Left ventricle myocardium superior (tissue), 1 donor: ENCODE results near the gene TMED1. TPM values are rescaled to one million over a fixed set of nuclear protein-coding genes. Genes with fewer than 3 reads are reported as not detected.
"Not testable (repeated sequence)": the region's sequence is repeated elsewhere in the genome, so short reads cannot be mapped to it uniquely, and the experiment has no call there.

Source experiments
- ATAC-seq: fragments of 200-7000 bp; cut with Tn5 transposase; one replicate; pipeline ENCODE4 v1.9.1; 2020; ENCODE audit warnings: mild to moderate bottlenecking, moderate library complexity
- DNase-seq: peaks from one replicate; pipeline ENCODE4 v3.0.0-alpha.2; 2020
- intact Hi-C: fragments of 100-400 bp; cut with micrococcal nuclease; formaldehyde crosslinking; loops from one replicate; pipeline ENCODE4 v1.11.0; 2022
- long read RNA-seq: library from polyadenylated mRNA; unstranded; transcript quantifications from one replicate; pipeline ENCODE4 v2.0.0, GENCODE V29; 2021
- total RNA-seq: library from RNA; stranded (reverse); fragmentation: NEBNext Ultra II Directional; extraction: Animal tissue kit (Norgen Biotek cat#: 25700); gene quantifications from one replicate; pipeline ENCODE4 v1.2.1, GENCODE V29; 2021
- donor health status: DM: no; HTN: yes; CAD: no; lungs with severe emphysema.

Gene TMED1, protein sequence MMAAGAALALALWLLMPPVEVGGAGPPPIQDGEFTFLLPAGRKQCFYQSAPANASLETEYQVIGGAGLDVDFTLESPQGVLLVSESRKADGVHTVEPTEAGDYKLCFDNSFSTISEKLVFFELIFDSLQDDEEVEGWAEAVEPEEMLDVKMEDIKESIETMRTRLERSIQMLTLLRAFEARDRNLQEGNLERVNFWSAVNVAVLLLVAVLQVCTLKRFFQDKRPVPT
- 29.8 TPM for total RNA-seq
- long read RNA-seq, transcript TMED1-201 (4 exons, 1,340 nt), result major isoform, 52 of 61 reads
- long read RNA-seq, partial matches to known transcripts, result 9 of 61 reads
- long read RNA-seq, other reads (novel, unspliced or antisense), result 0 of 61 reads

- DNase-seq, result peak; percentile 99
- peak; percentile 91 for ATAC-seq
- intact Hi-C loops, result no loop called here
These were observed at the start of gene TMED1 for GRCh38 chr19:10835754-10836478. Gene TMED1 (minus strand): TSS chr19:10836212. CDS start chr19:10836191, 21 bp downstream.

- DNase-seq (no peak), ATAC-seq (no peak)
- intact Hi-C loops, result no loop called here
These were observed 49.5 kb upstream of the TMED1 start for GRCh38 chr19:10885201-10886169.

DNA sequence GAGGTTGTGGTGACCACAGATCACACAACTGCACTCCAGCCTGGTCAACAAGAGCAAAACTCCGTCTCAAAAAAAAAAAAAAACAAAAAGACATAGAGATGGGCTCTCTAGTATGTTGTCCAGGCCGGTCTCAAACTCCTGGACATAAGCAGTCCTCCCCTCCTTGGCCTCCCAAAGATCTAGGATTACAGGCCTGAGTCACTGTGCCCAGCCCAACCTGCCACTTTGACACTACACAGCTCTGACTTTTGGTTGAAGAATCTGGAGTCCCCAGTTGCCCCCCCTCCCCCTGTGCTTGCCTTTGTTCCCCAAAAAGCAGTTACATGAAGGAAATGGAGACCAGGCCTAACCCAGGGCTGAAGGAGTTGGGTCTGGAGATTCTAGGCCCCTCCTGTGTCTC is 48.3 kb upstream of the TMED1 start:
- ATAC-seq, result no peak

DNA sequence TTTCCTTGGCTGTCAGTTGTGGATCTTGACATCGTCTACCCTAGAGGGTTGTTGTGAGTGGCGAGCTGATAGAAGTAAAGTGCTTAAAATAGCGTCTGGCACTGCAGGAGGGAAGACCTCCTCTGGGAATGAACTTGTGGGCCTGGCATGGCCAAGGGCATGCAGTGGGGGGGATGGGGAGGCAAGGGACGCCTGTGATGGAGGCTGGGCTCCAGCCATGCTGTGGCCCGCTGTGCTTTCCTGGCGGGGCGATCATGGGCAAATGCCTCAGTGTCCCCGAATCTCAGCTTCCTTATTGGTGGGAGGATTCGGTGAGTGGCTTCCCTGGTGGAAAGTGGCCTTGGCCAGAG is 46.1 kb upstream of the TMED1 start:
- peak; percentile 72 for DNase-seq
- intact Hi-C loops, result no loop called here
- ATAC-seq, result peak; percentile 86

More for the DNA sequence above, 48.3 kb upstream of the TMED1 start:
- DNase-seq, result no peak
- intact Hi-C loops, result no loop called here

DNA sequence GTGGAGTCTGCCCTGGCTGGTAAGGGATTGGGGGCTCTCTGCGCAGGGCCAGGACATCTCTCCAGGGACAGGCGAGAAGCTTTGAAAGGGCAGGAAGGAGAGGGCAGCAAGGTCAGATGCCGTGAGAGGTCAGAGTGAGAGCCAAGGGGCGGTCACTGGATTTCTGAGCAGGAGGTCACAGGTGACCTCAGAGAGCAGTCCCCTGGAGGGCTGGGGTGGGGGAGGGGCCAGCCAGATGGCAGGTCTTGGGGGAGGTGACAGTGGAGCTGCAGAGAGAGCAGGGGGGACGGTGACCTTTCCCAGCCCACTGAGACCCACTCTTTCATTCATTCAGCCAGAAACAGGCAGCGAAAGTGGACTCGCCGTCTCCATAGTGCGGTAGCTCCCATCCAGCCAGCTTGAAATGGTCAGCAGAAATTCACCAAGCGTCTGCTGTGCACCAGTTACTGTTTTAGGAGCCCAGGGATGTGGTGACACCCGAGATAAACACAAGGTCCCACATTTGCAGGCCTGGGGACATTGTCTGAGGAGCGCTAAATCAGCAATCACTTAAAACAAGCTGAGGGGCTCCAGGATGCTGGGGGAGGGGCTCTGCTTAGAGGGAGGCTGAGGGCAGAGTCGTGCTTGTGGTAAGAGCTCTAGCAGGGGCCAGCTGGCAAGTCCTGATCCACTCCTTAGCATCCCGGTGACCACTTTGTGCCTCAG is 45.5 kb upstream of the TMED1 start:
- intact Hi-C loops, result no loop called here
- no peak for DNase-seq
- ATAC-seq, result peak; percentile 6

DNA sequence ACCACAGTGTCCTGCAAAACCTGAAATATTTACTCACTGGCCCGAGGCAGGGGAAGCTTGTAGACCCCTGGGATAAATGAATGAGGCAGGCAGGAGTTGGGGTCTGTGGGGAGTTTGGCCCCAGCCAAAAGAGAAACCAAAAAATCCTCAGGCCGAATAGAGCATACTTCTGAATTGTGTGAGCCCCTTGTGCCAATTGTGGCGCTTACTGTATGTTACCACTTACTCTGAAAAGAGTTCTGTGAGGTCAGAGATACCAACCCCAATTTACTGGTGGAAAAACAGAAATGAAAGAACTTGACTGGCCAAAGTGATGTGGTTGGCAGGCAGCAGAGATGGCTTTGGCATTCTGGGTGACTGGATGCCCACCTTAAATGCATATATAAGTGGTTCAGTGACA is 42.2 kb upstream of the TMED1 start:
- DNase-seq (no peak), ATAC-seq (no peak)
- intact Hi-C loops, result no loop called here

GRCh38 chr19:10877608-10878007 is 41.6 kb upstream of the TMED1 start:
- intact Hi-C loops, ATAC-seq, DNase-seq: not testable (repeated sequence)

DNA sequence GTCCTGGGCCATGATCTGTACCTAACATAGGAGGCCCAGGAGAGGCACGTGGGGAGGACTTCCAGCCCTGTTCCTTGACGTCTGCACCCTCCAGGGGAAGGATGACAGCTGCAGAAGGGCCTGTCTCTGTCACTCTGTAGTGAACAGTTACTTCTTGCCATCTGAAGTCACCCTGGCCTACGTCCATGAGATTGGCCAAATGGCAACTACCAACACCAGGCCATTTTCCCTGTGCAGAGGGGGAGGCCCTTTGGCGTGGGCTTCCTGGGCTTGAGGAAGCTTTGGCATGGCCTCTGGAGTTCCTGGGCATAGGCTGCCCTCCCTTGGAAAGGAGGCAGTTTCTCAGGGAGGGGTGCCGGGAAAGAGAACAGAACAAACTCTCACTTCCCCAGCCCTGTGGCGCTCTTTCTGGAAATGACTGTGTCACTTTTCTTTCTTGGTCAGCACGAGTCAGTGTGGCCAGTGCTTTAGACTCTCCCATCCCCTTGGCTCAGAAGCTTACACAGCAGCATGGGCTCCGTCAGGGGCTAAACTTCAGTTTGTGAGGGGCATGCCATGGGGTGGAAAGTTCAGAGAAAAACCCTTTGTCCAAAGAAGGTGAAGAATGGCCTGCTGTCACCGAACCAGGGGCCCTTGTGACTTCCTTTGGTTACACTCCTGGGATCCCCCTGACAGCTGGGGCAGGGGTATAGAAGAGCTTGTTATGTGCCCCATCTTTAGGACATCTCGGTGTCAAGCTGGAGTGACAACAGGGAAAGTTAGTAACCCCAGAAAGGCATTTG is 40.6 kb upstream of the TMED1 start:
- intact Hi-C loops, result no loop called here
- DNase-seq (peak; percentile 51), ATAC-seq (peak; percentile 65)

- no peak for DNase-seq
- ATAC-seq, result no peak
- intact Hi-C loops, result no loop called here
These were observed 38.0 kb upstream of the TMED1 start for GRCh38 chr19:10874024-10874423.

DNA sequence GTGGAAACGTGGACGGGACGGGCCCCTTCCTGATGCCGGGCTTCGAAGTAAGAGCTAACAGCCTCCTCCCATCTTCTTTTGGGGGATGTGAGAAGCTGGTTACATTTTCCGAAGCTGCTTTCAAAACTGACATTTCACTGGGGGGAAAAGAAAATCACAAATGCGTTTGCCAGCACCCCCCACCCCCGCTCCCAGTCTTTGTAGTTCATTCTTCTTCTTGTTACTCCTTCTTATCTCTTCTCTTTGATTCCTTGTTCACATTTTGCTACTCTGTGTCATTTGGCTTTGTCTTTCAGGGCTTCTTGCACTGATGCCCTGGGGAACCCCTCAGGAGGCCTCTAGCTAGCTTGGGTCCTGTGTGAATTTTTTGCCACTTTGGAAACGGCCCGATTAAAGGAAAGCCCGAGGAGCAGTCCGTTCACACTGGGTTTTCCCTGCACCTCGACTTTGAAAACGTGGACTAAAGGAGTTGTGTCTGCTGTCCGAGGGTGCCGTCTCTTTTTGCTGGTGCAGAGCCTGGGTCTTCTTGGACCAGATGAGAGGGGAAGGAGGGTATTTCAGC is 36.6 kb upstream of the TMED1 start:
- ATAC-seq (no peak), DNase-seq (no peak)
- intact Hi-C loops, result no loop called here

GRCh38 chr19:10871711-10872545 is 35.9 kb upstream of the TMED1 start:
- intact Hi-C loops, result no loop called here
- DNase-seq, result peak; percentile 71
- peak; percentile 0 for ATAC-seq

- ATAC-seq (peak; percentile 94), DNase-seq (peak; percentile 100)
- intact Hi-C loops, result no loop called here
These were observed 35.1 kb upstream of the TMED1 start, which contains the start of gene CARM1 for GRCh38 chr19:10870955-10871603. Gene CARM1 (plus strand): TSS chr19:10871553. CDS start chr19:10871703, 150 bp downstream.

DNA sequence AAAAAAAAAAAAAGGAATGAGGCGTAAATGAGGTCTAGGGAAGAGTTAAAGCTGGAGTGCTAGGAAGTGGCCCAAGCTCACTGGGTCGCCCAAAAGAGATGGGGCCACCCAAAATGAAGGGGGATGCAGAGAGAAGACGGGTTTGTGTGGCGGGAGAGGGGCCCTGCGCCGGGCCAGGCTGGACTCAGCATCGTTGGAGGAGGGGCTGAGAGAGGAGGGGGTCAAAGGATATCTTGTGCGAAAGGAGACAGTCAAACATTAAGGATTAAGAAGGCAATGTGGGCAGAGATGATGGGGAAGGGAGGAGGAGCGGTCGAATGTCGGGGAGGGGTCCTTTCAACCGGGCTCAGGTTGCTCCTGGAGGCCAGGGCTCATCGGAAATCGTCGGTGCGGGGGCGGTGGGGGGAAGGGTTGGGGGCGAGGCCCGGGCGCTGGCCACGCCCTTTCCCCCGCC is 34.5 kb upstream of the TMED1 start:
- no peak for DNase-seq
- no peak for ATAC-seq
- intact Hi-C loops, result no loop called here

- intact Hi-C loops, result loop anchor here (10.0 kb wide), 1 partner anchor 155 kb away; the partner anchor contains the start of gene DNM2
- DNase-seq, result peak; percentile 57
- ATAC-seq, result not testable (repeated sequence)
These were observed 33.9 kb upstream of the TMED1 start for GRCh38 chr19:10869872-10870311.

DNA sequence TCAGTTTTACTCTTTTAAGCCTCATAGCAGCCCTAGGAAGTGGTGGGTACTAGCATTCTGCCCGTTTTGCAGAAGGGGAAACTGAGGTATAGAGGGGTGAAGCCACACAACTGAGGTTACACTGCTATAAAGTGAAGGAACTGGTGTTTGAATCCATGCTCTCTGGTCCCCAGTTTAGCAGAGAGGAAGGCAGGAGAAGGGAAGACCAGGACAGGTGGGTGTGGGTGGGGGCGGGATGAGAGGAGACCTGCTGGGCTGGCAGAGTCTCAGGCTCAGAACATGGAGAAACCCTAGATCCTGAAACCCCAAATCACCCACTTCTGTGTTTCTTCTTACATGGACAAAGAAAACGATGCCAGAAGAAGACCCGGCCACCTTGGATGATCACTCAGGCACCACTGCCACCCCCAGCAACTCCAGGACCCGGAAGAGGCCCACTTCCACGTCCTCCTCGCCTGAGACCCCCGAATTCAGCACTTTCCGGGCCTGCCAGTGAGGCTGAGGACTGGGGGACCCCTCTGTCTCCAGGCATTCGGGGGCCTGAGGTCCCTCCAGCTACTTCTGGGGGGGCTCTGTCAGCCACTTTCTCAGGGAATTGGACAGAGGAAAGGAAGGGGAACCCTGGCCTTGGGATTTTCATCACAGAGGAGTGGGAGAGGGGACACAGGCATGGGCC is 33.0 kb upstream of the TMED1 start:
- intact Hi-C loops, result loop anchor here (10.0 kb wide), 1 partner anchor 154 kb away; the partner anchor contains the start of gene DNM2
- no peak for ATAC-seq

More for the DNA sequence above, 33.0 kb upstream of the TMED1 start:
- DNase-seq, result no peak
